Measurements from ENCODE around the gene HM13.

- TF ChIP-seq CTCF (IDR thresholded peaks at IDR 0.05) (no peak), EP300 (IDR thresholded peaks at IDR 0.05) (no peak), POLR2A (IDR thresholded peaks at IDR 0.05) (no peak)
These were observed 81.1 kb downstream of the HM13 start for GRCh38 chr20:31595380-31595653.

All from stomach (tissue), 4 donors.